SK-N-SH (cell line): ENCODE measurements around the gene VWA3A. TPM values are rescaled to one million over a fixed set of nuclear protein-coding genes. Genes with fewer than 3 reads are reported as not detected.

Source experiments
- CTCF ChIA-PET: fragments of 300-600, 350-600 bp; formaldehyde crosslinking; extraction: SDS; loops from one replicate; lab custom pipeline; 2021; lab: Yijun Ruan, JAX
- POLR2A ChIA-PET: fragments of 350-600 bp; sonication (Branson Sonifier 250); formaldehyde crosslinking; extraction: SDS; loops from one replicate; lab custom pipeline; 2020; ENCODE audit warnings: antibody characterized with exemption, inconsistent platforms; lab: Yijun Ruan, JAX
- DNase-seq: peaks from one replicate; pipeline ENCODE4 v3.0.0; 2012
- H2AFZ ChIP-seq: fragments of 200-600 bp; sonication (generic); 2 replicates; pipeline ENCODE4 v1.8.1; 2016; ENCODE audit warnings: antibody characterized with exemption, mild to moderate bottlenecking, low read depth
- H3F3A ChIP-seq: fragments of 200-600 bp; sonication (generic); replicated peaks from 2 replicates; pipeline ENCODE3; 2016; ENCODE audit warnings: antibody characterized with exemption, mild to moderate bottlenecking; ENCODE audit not compliant: insufficient read depth
- H3K27ac ChIP-seq, 2 experiments: fragments of 200-500 bp in 1 of 2; fragments of 200-600 bp in 1 of 2; sonication (Bioruptor generic) in 1 of 2; sonication (generic), shearing (Covaris generic) in 1 of 2; 2 replicates each; pipeline versions ENCODE4 v1.5.1 to v1.6.1; 2014 to 2016; ENCODE audit warnings: low read depth in 2 of 2, inconsistent platforms in 1 of 2, low read length in 1 of 2, mild to moderate bottlenecking in 1 of 2, mixed read lengths in 1 of 2
- H3K27me3 ChIP-seq: fragments of 200-600 bp; sonication (generic), shearing (Covaris generic); 2 replicates; pipeline ENCODE4 v1.6.1; 2016; ENCODE audit warnings: mixed run types; ENCODE audit not compliant: insufficient read depth
- H3K36me3 ChIP-seq, 2 experiments: fragments of 200-500 bp in 1 of 2; fragments of 200-600 bp in 1 of 2; sonication (Bioruptor generic) in 1 of 2; sonication (generic) in 1 of 2; replicated peaks in 1 of 2; 2 replicates each; pipeline versions ENCODE3 to v1.5.1; 2014 to 2016; ENCODE audit warnings: low read length in 1 of 2, mild to moderate bottlenecking in 1 of 2; ENCODE audit not compliant: insufficient read depth in 2 of 2, control insufficient read depth in 1 of 2
- H3K4me1 ChIP-seq, 2 experiments: fragments of 200-500 bp in 1 of 2; fragments of 200-600 bp in 1 of 2; sonication (Bioruptor generic) in 1 of 2; sonication (generic), shearing (Covaris generic) in 1 of 2; 2 replicates each; pipeline versions ENCODE4 v1.5.1 to v1.6.1; 2014 to 2016; ENCODE audit warnings: low read depth in 1 of 2, low read length in 1 of 2, mixed run types in 1 of 2; ENCODE audit not compliant: insufficient read depth in 2 of 2, control insufficient read depth in 1 of 2
- H3K4me2 ChIP-seq: fragments of 200-600 bp; sonication (generic), shearing (Covaris generic); 2 replicates; pipeline ENCODE4 v1.6.1; 2017; ENCODE audit warnings: mixed run types
- H3K4me3 ChIP-seq, 2 experiments: fragments of 200-500 bp in 1 of 2; fragments of 200-600 bp in 1 of 2; sonication (Bioruptor generic) in 1 of 2; sonication (generic), shearing (Covaris generic) in 1 of 2; 2 replicates each; pipeline versions ENCODE4 v1.5.1 to v1.8.1; 2014 to 2016; ENCODE audit warnings: low read depth in 2 of 2, inconsistent platforms in 1 of 2, low read length in 1 of 2, mild to moderate bottlenecking in 1 of 2, mixed read lengths in 1 of 2, moderate library complexity in 1 of 2
- H3K79me2 ChIP-seq: fragments of 200-600 bp; sonication (generic); 2 replicates; pipeline ENCODE4 v1.8.1; 2017; ENCODE audit warnings: mild to moderate bottlenecking; ENCODE audit not compliant: insufficient read depth
- H3K9ac ChIP-seq: fragments of 200-600 bp; sonication (generic); 2 replicates; pipeline ENCODE4 v1.6.1; 2017; ENCODE audit warnings: mixed run types
- H3K9me2 ChIP-seq: fragments of 200-600 bp; sonication (generic); 2 replicates; pipeline ENCODE4 v1.6.1; 2017; ENCODE audit warnings: mixed run types
- H3K9me3 ChIP-seq: fragments of 200-600 bp; sonication (generic); 2 replicates; pipeline ENCODE4 v1.6.1; 2017; ENCODE audit warnings: mixed run types, mild to moderate bottlenecking, moderate library complexity
- H4K20me1 ChIP-seq: fragments of 200-600 bp; sonication (generic); 2 replicates; pipeline ENCODE4 v1.6.1; 2017; ENCODE audit warnings: mild to moderate bottlenecking, mixed run types; ENCODE audit not compliant: insufficient read depth
- CHD2 ChIP-seq: fragments of 150-350 bp; IDR thresholded peaks from 2 replicates; pipeline ENCODE4 v1.6.1; 2018; ENCODE audit warnings: low read length; ENCODE audit not compliant: partially characterized antibody
- EZH2phosphoT487 ChIP-seq: fragments of 200-600 bp; sonication (generic); IDR thresholded peaks from 2 replicates; pipeline ENCODE4 v1.6.1; 2017; ENCODE audit warnings: low read depth, mixed run types, mild to moderate bottlenecking, antibody characterized with exemption, moderate library complexity, borderline replicate concordance
- FOXJ3 ChIP-seq: sonication (generic); formaldehyde crosslinking; IDR thresholded peaks from 2 replicates; pipeline ENCODE4 v1.5.1; 2020; ENCODE audit warnings: mild to moderate bottlenecking, missing genetic modification reagents
- GATA2 ChIP-seq: sonication (generic); formaldehyde crosslinking; IDR thresholded peaks from 2 replicates; pipeline ENCODE4 v1.5.0; 2020; ENCODE audit warnings: mild to moderate bottlenecking, missing genetic modification reagents
- JUND ChIP-seq: IDR thresholded peaks from 2 replicates; pipeline ENCODE4 v1.4.0; 2012
- NFIC ChIP-seq: IDR thresholded peaks from 2 replicates; pipeline ENCODE4 v1.4.0; 2012; ENCODE audit warnings: borderline replicate concordance
- NRF1 ChIP-seq: IDR thresholded peaks from 2 replicates; pipeline ENCODE4 v1.6.1; 2012; ENCODE audit warnings: low read depth, mild to moderate bottlenecking, low read length
- RXRA ChIP-seq: IDR thresholded peaks from 2 replicates; pipeline ENCODE4 v1.4.0; 2012; ENCODE audit warnings: low read depth, mild to moderate bottlenecking, borderline replicate concordance
- TCF12 ChIP-seq: IDR thresholded peaks from 2 replicates; pipeline ENCODE4 v1.4.0; 2012
- YY1 ChIP-seq: IDR thresholded peaks from 2 replicates; pipeline ENCODE4 v1.4.0; 2012; ENCODE audit warnings: low read depth, mild to moderate bottlenecking
- WGBS: methylation state at CpG from one replicate; pipeline ENCODE4 v1.1.6; 2017; ENCODE audit warnings: low lambda C conversion rate; 5-methylcytosine and 5-hydroxymethylcytosine counted together
- polyA plus RNA-seq, 3 experiments: library from polyadenylated mRNA; depleted of rRNA; stranded (reverse); fragments of >200 nt; gene quantifications; 2 replicates each; pipeline ENCODE4 v1.2.3, GENCODE V29; 2012
- TF ChIP-seq, protein P1 (sequence below): IDR thresholded peaks from 2 replicates; pipeline ENCODE4 v1.6.1; 2012; ENCODE audit warnings: mild to moderate bottlenecking, low read depth, low read length, moderate library complexity
- TF ChIP-seq, protein P2 (sequence below): IDR thresholded peaks from 2 replicates; pipeline ENCODE4 v1.4.0; 2012; ENCODE audit warnings: low read depth, borderline replicate concordance
- TF ChIP-seq, protein P3 (sequence below): fragments of 150-350 bp; IDR thresholded peaks from 2 replicates; pipeline ENCODE4 v1.6.1; 2016; ENCODE audit warnings: mild to moderate bottlenecking, low read depth, low read length
- TF ChIP-seq, protein P4 (sequence below): fragments of 150-350 bp; IDR thresholded peaks from 2 replicates; pipeline ENCODE4 v1.6.1; 2017; ENCODE audit warnings: antibody characterized with exemption, low read length, low read depth, borderline replicate concordance
- TF ChIP-seq, protein P5 (sequence below): IDR thresholded peaks from 2 replicates; pipeline ENCODE4 v1.4.0; 2012; ENCODE audit warnings: low read depth
- TF ChIP-seq, protein P6 (sequence below): IDR thresholded peaks from 2 replicates; pipeline ENCODE4; 2012

Gene VWA3A
- polyA plus RNA-seq, 1 of the 3 experiments (the other 2 are of a cell fraction): not detected

DNA sequence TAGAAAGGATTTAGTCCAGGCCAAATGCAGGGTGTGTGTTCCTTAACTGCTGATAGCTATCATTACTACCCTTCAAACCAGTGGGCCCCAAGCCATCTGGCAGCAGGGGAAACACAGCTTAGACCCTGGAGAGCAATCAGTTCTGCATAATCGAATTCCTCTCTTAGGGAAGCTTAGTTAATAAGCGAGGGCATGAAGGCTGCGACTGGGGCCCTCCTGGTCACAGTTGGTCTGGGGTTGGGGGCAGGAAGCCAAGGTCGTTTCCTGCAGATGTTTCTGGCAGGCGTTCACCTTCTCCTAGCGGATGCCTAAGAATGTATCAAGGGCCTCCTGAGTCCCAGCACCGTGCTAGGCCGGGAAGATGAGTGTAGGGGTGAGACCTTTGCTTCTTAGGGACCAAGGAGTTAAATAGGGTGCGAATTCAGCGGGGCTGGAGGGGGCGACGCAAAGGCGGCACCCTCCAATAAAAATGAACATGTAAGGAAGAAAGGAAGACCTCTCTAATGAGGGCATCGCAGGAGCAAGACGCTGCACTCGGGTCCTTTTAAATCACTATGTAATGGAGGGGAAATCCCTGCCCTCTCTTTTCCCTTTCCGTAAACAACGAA lies 97.2 kb downstream of the VWA3A start (continued):
- TF ChIP-seq, protein P1, sequence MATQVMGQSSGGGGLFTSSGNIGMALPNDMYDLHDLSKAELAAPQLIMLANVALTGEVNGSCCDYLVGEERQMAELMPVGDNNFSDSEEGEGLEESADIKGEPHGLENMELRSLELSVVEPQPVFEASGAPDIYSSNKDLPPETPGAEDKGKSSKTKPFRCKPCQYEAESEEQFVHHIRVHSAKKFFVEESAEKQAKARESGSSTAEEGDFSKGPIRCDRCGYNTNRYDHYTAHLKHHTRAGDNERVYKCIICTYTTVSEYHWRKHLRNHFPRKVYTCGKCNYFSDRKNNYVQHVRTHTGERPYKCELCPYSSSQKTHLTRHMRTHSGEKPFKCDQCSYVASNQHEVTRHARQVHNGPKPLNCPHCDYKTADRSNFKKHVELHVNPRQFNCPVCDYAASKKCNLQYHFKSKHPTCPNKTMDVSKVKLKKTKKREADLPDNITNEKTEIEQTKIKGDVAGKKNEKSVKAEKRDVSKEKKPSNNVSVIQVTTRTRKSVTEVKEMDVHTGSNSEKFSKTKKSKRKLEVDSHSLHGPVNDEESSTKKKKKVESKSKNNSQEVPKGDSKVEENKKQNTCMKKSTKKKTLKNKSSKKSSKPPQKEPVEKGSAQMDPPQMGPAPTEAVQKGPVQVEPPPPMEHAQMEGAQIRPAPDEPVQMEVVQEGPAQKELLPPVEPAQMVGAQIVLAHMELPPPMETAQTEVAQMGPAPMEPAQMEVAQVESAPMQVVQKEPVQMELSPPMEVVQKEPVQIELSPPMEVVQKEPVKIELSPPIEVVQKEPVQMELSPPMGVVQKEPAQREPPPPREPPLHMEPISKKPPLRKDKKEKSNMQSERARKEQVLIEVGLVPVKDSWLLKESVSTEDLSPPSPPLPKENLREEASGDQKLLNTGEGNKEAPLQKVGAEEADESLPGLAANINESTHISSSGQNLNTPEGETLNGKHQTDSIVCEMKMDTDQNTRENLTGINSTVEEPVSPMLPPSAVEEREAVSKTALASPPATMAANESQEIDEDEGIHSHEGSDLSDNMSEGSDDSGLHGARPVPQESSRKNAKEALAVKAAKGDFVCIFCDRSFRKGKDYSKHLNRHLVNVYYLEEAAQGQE: no peak
- TF ChIP-seq NRF1 (no peak), CHD2 (no peak), FOXJ3 (no peak), JUND (no peak)
- TF ChIP-seq, protein P2, sequence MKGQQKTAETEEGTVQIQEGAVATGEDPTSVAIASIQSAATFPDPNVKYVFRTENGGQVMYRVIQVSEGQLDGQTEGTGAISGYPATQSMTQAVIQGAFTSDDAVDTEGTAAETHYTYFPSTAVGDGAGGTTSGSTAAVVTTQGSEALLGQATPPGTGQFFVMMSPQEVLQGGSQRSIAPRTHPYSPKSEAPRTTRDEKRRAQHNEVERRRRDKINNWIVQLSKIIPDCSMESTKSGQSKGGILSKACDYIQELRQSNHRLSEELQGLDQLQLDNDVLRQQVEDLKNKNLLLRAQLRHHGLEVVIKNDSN: no peak
- TF ChIP-seq, protein P3, sequence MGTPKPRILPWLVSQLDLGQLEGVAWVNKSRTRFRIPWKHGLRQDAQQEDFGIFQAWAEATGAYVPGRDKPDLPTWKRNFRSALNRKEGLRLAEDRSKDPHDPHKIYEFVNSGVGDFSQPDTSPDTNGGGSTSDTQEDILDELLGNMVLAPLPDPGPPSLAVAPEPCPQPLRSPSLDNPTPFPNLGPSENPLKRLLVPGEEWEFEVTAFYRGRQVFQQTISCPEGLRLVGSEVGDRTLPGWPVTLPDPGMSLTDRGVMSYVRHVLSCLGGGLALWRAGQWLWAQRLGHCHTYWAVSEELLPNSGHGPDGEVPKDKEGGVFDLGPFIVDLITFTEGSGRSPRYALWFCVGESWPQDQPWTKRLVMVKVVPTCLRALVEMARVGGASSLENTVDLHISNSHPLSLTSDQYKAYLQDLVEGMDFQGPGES: no peak

DNA sequence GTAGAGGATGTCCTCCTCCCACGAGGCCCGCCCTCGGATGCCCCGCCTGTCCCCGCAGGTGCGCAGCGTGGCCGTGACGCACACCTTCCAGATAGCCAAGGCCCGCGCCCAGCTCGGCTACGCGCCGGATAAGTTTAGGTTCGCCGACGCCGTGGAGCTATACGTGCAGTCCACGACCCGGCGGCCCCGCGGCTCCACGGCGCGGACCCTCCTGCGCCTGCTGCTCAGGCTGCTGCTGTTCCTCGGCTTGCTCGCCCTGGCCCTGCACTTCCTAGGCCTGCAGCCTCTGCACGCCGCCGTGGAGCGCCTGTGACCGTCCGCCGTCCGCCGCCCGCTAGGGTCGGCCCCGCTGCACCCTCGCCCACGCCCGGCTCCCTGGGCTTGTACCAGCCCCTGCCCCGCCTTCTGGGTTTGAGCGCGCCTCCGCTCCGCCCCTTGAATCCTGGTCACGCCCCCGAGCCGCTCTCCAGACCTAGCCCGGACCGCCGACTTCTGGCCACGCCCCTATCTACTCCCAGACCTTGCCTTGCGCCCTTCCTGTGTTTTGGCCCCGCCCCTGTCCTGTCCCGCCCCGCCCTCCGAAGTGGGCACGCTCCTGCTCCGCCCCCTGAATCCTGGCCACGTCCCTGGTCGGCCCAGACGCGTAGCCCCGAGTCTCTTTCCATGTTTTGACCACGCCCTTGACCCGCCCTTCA lies 97.9 kb downstream of the VWA3A start:
- H3K9ac ChIP-seq: peak overlapping the region; percentile 35; the same call in 1 of the 2 replicates
- no peaks in the 10 kb centered on the region for H3K9me2 ChIP-seq
- peaks cover 3 to 25% of the 10 kb centered on the region in 2 experiments; a peak in 2 of 4 replicates for H3K4me1 ChIP-seq
- WGBS: under 1% methylated on average over 52 of the region's 72 CpGs
- H2AFZ ChIP-seq: peak overlapping the region; percentile 84
- peak overlapping the region; percentile 68 to 71 for H3K4me3 ChIP-seq
- no peaks in the 10 kb centered on the region for H3K9me3 ChIP-seq
- peak overlapping the region; percentile 91 for H3K4me2 ChIP-seq
- CTCF ChIA-PET: interaction anchor here (0.9 to 9.3 kb wide), 14 partner anchors 14 to 239 kb away, joined by 3 to 115 read pairs (median 16); partner anchors contain the start of genes MOSMO, PDZD9 and POLR3E
- H4K20me1 ChIP-seq: no peaks in the 10 kb centered on the region
- no peaks in the 10 kb centered on the region for H3K36me3 ChIP-seq
- POLR2A ChIA-PET: interaction anchor here (1.0 kb wide), 1 partner anchor 181 kb away, joined by 4 read pairs; no protein-coding TSS in a partner anchor
- H3F3A ChIP-seq: peaks cover 8% of the 10 kb centered on the region
- H3K79me2 ChIP-seq: no peaks in the 10 kb centered on the region
- no peaks in the 10 kb centered on the region for H3K27me3 ChIP-seq
- peak; percentile 92 for DNase-seq
- H3K27ac ChIP-seq: peak overlapping the region; percentile 23 to 72; a peak in 3 of 4 replicates
- no peak for TF ChIP-seq RXRA
- no peak for TF ChIP-seq FOXJ3
- no peak for TF ChIP-seq EZH2phosphoT487
- TF ChIP-seq, protein P4, sequence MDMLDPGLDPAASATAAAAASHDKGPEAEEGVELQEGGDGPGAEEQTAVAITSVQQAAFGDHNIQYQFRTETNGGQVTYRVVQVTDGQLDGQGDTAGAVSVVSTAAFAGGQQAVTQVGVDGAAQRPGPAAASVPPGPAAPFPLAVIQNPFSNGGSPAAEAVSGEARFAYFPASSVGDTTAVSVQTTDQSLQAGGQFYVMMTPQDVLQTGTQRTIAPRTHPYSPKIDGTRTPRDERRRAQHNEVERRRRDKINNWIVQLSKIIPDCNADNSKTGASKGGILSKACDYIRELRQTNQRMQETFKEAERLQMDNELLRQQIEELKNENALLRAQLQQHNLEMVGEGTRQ: no peak
- TF ChIP-seq, protein P1: no peak
- TF ChIP-seq, protein P5, sequence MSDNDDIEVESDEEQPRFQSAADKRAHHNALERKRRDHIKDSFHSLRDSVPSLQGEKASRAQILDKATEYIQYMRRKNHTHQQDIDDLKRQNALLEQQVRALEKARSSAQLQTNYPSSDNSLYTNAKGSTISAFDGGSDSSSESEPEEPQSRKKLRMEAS: no peak
- no peak for TF ChIP-seq TCF12
- TF ChIP-seq, protein P6, sequence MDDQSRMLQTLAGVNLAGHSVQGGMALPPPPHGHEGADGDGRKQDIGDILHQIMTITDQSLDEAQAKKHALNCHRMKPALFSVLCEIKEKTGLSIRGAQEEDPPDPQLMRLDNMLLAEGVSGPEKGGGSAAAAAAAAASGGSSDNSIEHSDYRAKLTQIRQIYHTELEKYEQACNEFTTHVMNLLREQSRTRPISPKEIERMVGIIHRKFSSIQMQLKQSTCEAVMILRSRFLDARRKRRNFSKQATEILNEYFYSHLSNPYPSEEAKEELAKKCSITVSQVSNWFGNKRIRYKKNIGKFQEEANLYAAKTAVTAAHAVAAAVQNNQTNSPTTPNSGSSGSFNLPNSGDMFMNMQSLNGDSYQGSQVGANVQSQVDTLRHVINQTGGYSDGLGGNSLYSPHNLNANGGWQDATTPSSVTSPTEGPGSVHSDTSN: peak; percentile 66
- TF ChIP-seq YY1: no peak
- no peak for TF ChIP-seq GATA2 (CRISPR knock-in tag)
- TF ChIP-seq NFIC: no peak
